Endothelial cell of umbilical vein (primary cell): ENCODE data around the gene PLA2G4E. TPM values are rescaled to one million over a fixed set of nuclear protein-coding genes. Genes with fewer than 3 reads are reported as not detected.

Source experiments
- BruUV-seq: library from RNA; stranded (reverse); fragments of 400-500 nt; replicated peaks from 2 replicates; lab custom pipeline; 2021; lab: Mats Ljungman, UMichigan
- CTCF ChIA-PET: fragments of 300-600, 350-600 bp; sonication (Branson Sonifier 250); formaldehyde crosslinking; loops from one replicate; lab custom pipeline; 2021; ENCODE audit warnings: antibody characterized with exemption, inconsistent platforms; lab: Charles Lee
- POLR2A ChIA-PET: fragments of 300-600, 350-600 bp; sonication (Branson Sonifier 250); formaldehyde crosslinking; loops from one replicate; lab custom pipeline; 2021; ENCODE audit warnings: antibody characterized with exemption, inconsistent platforms; lab: Charles Lee
- DNase-seq: peaks from one replicate; pipeline ENCODE4 v3.0.0-alpha.2; 2011; ENCODE audit warnings: low read depth, low spot score
- FAIRE-seq: peaks from 2 replicates; lab custom pipeline; 2011; peaks lifted over from hg19 to GRCh38; lab: Jason Lieb, UNC
- H2AFZ ChIP-seq: 2 replicates; pipeline ENCODE4 v1.6.0; 2012; ENCODE audit warnings: low read depth, low read length, control low read depth, inconsistent platforms
- H3K27ac ChIP-seq: 2 replicates; pipeline ENCODE4 v1.5.1; 2011; ENCODE audit warnings: low read depth, mild to moderate bottlenecking, control low read depth, low read length, moderate library complexity; ENCODE audit not compliant: insufficient read depth
- H3K27me3 ChIP-seq, 2 experiments: 2 replicates each; pipeline versions ENCODE4 v1.6.0 to v1.6.1; 2011; ENCODE audit warnings: low read length in 2 of 2, mixed read lengths in 1 of 2; ENCODE audit not compliant: control insufficient read depth in 2 of 2, insufficient read depth in 2 of 2
- H3K36me3 ChIP-seq, 2 experiments: 2 replicates in 1 of 2; 3 replicates in 1 of 2; pipeline ENCODE4 v1.5.1; 2011; ENCODE audit warnings: low read length in 2 of 2, mild to moderate bottlenecking in 1 of 2, moderate library complexity in 1 of 2; ENCODE audit not compliant: control insufficient read depth in 2 of 2, insufficient read depth in 2 of 2; ENCODE audit errors: extremely low read depth in 1 of 2
- H3K4me1 ChIP-seq: 3 replicates; pipeline ENCODE4 v1.5.1; 2011; ENCODE audit warnings: mild to moderate bottlenecking, low read length; ENCODE audit not compliant: control insufficient read depth, insufficient read depth; ENCODE audit errors: extremely low read depth
- H3K4me2 ChIP-seq: 2 replicates; pipeline ENCODE4 v1.6.1; 2011; ENCODE audit warnings: low read length, control low read depth, mixed read lengths; ENCODE audit not compliant: insufficient read depth
- H3K4me3 ChIP-seq, 3 experiments: fragments of 200-600 bp in 1 of 3; sonication (generic), shearing (Covaris generic) in 1 of 3; replicated peaks in 1 of 3; 2 replicates each; pipeline ENCODE4 v1.5.1; 2011 to 2016; ENCODE audit warnings: control low read depth in 3 of 3, low read length in 3 of 3, mild to moderate bottlenecking in 2 of 3, inconsistent platforms in 1 of 3, low read depth in 1 of 3, moderate library complexity in 1 of 3; ENCODE audit not compliant: insufficient read depth in 1 of 3
- H3K79me2 ChIP-seq: 2 replicates; pipeline ENCODE4 v1.6.0; 2012; ENCODE audit warnings: low read length, inconsistent platforms; ENCODE audit not compliant: control insufficient read depth, insufficient read depth
- H3K9ac ChIP-seq: replicated peaks from 2 replicates; pipeline ENCODE3; 2011; ENCODE audit warnings: low read length, control low read depth; ENCODE audit not compliant: insufficient read depth; ENCODE audit errors: extremely low read depth
- H3K9me1 ChIP-seq: replicated peaks from 3 replicates; pipeline ENCODE4 v1.6.0; 2011; ENCODE audit warnings: mild to moderate bottlenecking, low read length; ENCODE audit not compliant: control insufficient read depth, insufficient read depth; ENCODE audit errors: extremely low read depth
- H3K9me3 ChIP-seq: replicated peaks from 2 replicates; pipeline ENCODE4 v1.5.1; 2012; ENCODE audit warnings: low read length, inconsistent platforms; ENCODE audit not compliant: control insufficient read depth, insufficient read depth
- H4K20me1 ChIP-seq: replicated peaks from 2 replicates; pipeline ENCODE3; 2011; ENCODE audit warnings: mild to moderate bottlenecking, low read length; ENCODE audit not compliant: control insufficient read depth, insufficient read depth; ENCODE audit errors: extremely low read depth
- EZH2 ChIP-seq: IDR thresholded peaks from 2 replicates; pipeline ENCODE4 v1.6.1; 2012; ENCODE audit warnings: borderline replicate concordance, low read depth, mild to moderate bottlenecking, moderate library complexity, low read length, inconsistent platforms; ENCODE audit not compliant: severe bottlenecking
- FOS ChIP-seq: IDR thresholded peaks from 2 replicates; pipeline ENCODE4 v1.6.1; 2011; ENCODE audit warnings: mild to moderate bottlenecking, low read length, moderate library complexity, borderline replicate concordance; ENCODE audit not compliant: insufficient read depth
- MYC ChIP-seq: IDR thresholded peaks from one replicate; pipeline ENCODE4 v1.6.1; 2011; ENCODE audit warnings: mild to moderate bottlenecking, low read depth, low read length
- POLR2A ChIP-seq: IDR thresholded peaks from 2 replicates; pipeline ENCODE4 v1.6.1; 2012; ENCODE audit warnings: low read depth, mild to moderate bottlenecking, control low read depth, low read length
- POLR2AphosphoS5 ChIP-seq: IDR thresholded peaks from 2 replicates; pipeline ENCODE4 v1.6.1; 2012; ENCODE audit warnings: low read depth, mild to moderate bottlenecking, control low read depth, low read length, moderate library complexity; ENCODE audit not compliant: insufficient read depth
- dilution Hi-C: fragments of 300-500 bp; cut with MboI; formaldehyde crosslinking; loops from one replicate; pipeline ENCODE4 v1.15.0; 2019; ENCODE audit warnings: low sequenced_read_pairs; ENCODE audit not compliant: extremely low pct_ligation_motif_present
- intact Hi-C: fragments of 100-400 bp; cut with micrococcal nuclease; formaldehyde crosslinking; loops from one replicate; pipeline ENCODE4 v1.10.0; 2022
- polyA plus RNA-seq, 4 experiments: library from polyadenylated mRNA; depleted of rRNA in 3 of 4; stranded (reverse) in 3 of 4; unstranded in 1 of 4; fragments of >200 nt; gene quantifications; 2 replicates each; pipeline versions ENCODE4 v1.2.1 to v1.2.3, GENCODE V29; 2011 to 2012; ENCODE audit warnings: missing spikeins in 1 of 4
- total RNA-seq: library from RNA; stranded (reverse); gene quantifications from 2 replicates; pipeline ENCODE4 v1.2.3, GENCODE V29; 2021
- TF ChIP-seq, protein P1 (sequence below): IDR thresholded peaks from 2 replicates; pipeline ENCODE4 v1.6.1; 2011; ENCODE audit not compliant: insufficient read depth, insufficient read length

The PLA2G4E gene
- total and polyA plus RNA-seq, 2 donors (not counting 3 experiments of a cell fraction or from before 2014, with no cell fraction given), result not detected

DNA sequence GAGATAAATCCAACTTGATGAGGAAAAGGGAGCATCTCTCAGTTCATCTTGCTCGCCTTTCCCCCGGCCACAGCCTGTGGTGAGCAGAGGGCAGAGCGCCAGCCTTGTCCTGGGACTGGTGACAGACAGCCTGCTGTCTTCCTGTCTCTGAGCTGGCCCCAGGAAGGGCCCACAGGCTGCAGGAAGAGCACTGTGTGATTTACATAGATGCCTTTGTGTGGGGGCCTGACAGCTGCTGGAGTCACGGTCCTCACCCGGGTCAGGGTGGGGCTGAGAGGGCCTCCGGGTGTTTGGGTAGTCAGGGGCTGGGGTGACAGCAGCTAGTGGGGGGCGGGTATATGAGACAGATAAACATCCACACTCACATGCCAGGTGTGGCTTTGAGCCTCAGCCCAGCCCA is 44.2 kb upstream of the PLA2G4E start:
- TF ChIP-seq POLR2AphosphoS5 (no peak), FOS (no peak), POLR2A (no peak)
- dilution Hi-C loops, result no loop called here
- ChIA-PET CTCF (interaction anchor here (1.0 to 7.9 kb wide), 10 partner anchors 13 to 320 kb away, joined by 3 to 96 read pairs (median 4); no protein-coding TSS in a partner anchor), POLR2A (no interaction called here)
- no peaks in the 10 kb centered on the region for H3K9me1 ChIP-seq
- H3K4me1 ChIP-seq, result no peaks in the 10 kb centered on the region
- peak; percentile 34 for DNase-seq
- intact Hi-C loops, result loop anchor here (5.0 kb wide), 1 partner anchor 407 kb away; no protein-coding TSS in a partner anchor
- H3K4me2 ChIP-seq, result no peak overlapping the region
- H3K9ac ChIP-seq, result no peak overlapping the region
- no peaks in the 10 kb centered on the region for H3K36me3 ChIP-seq
- no peaks in the 10 kb centered on the region for H3K9me3 ChIP-seq
- H4K20me1 ChIP-seq, result no peaks in the 10 kb centered on the region
- H3K27ac ChIP-seq, result no peak overlapping the region
- no peak overlapping the region for H2AFZ ChIP-seq
- H3K4me3 ChIP-seq, result no peak overlapping the region
- peak; percentile 64 for FAIRE-seq
- BruUV-seq, result no TSS peak
- H3K27me3 ChIP-seq, result no peaks in the 10 kb centered on the region
- no peaks in the 10 kb centered on the region for H3K79me2 ChIP-seq

GRCh38 chr15:42064271-42064670 is 43.4 kb upstream of the PLA2G4E start:
- Histone ChIP-seq H3K9ac (no peak overlapping the region), H3K27ac (no peak overlapping the region), H3K36me3 (no peaks in the 10 kb centered on the region), H3K4me1 (no peaks in the 10 kb centered on the region), H3K79me2 (no peaks in the 10 kb centered on the region), H3K9me3 (no peaks in the 10 kb centered on the region), H3K9me1 (no peaks in the 10 kb centered on the region), H4K20me1 (no peaks in the 10 kb centered on the region), H3K27me3 (no peaks in the 10 kb centered on the region), H3K4me2 (no peak overlapping the region), H3K4me3 (no peak overlapping the region), H2AFZ (no peak overlapping the region)
- ChIA-PET POLR2A (no interaction called here), CTCF (interaction anchor here (0.8 to 7.9 kb wide), 6 partner anchors 17 to 75 kb away, joined by 3 to 96 read pairs (median 12); no protein-coding TSS in a partner anchor)
- FAIRE-seq, result no peak
- intact Hi-C loops, result no loop called here
- no TSS peak for BruUV-seq
- DNase-seq, result no peak
- dilution Hi-C loops, result no loop called here
- TF ChIP-seq, protein P1, sequence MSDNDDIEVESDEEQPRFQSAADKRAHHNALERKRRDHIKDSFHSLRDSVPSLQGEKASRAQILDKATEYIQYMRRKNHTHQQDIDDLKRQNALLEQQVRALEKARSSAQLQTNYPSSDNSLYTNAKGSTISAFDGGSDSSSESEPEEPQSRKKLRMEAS, result no peak
- no peak for TF ChIP-seq EZH2
- no peak for TF ChIP-seq FOS
- no peak for TF ChIP-seq MYC
- TF ChIP-seq POLR2AphosphoS5, result no peak
